WERI-Rb-1 (cell line): ENCODE measurements around the gene CUTA.

ENCODE experiments used
- DNase-seq: peaks from one replicate; pipeline ENCODE4 v3.0.0-alpha.2; 2020
- H3K27ac ChIP-seq: fragments of 250-450 bp; sonication (Bioruptor Pico); 2 replicates; pipeline ENCODE4 v1.5.1; 2020; ENCODE audit warnings: mild to moderate bottlenecking, moderate library complexity
- H3K27me3 ChIP-seq: fragments of 250-450 bp; sonication (Bioruptor Pico); 2 replicates; pipeline ENCODE4 v1.5.1; 2021; ENCODE audit warnings: mild to moderate bottlenecking, low read depth, moderate library complexity; ENCODE audit not compliant: insufficient read depth, severe bottlenecking
- H3K36me3 ChIP-seq: fragments of 250-450 bp; sonication (Bioruptor Pico); 2 replicates; pipeline ENCODE4 v1.5.1; 2020; ENCODE audit warnings: mild to moderate bottlenecking, moderate library complexity
- H3K4me3 ChIP-seq: 2 replicates; pipeline ENCODE4 v1.5.1; 2011; ENCODE audit warnings: low read depth, mild to moderate bottlenecking, control low read depth, low read length
- H3K9me3 ChIP-seq: fragments of 250-450 bp; sonication (Bioruptor Pico); 2 replicates; pipeline ENCODE4 v1.5.1; 2021; ENCODE audit warnings: mild to moderate bottlenecking, moderate library complexity; ENCODE audit not compliant: severe bottlenecking
- TF ChIP-seq, protein P1 (sequence below): IDR thresholded peaks from 2 replicates; pipeline ENCODE4 v1.5.1; 2011; ENCODE audit warnings: low read depth, mild to moderate bottlenecking, control low read depth, inconsistent platforms, low read length

The CUTA gene

DNA sequence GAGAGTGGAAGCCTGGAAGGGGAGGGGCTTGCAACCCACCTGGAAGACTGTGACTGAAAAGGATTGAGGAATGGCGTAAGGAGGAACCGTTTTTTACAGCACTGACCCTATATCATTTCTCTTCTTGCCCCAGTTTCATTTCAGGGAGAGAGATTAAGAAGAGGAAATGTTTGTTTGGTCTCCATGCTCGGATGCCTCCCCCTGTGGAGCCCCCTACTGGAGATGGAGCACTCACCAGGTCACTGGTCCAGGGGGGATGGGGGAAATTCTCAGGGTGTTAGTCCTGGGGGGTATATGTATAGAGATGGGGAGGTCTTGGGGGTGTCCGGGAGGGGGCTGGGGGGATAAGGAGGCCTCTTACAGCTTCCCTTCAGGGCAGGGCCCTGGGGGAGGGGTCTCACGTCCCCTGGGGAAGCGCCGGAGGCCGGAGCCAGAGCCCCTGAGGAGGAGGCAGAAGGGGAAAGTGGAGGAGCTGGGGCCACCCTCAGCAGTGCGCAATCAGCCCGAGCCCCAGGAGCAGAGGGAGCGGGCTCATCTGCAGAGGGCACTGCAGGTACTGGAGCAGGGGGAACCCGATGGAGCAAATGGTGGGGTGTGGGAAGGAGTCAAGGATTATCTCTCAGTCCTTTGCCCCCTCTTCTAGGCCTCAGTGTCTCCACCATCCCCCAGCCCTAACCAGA lies 3.2 kb downstream of the CUTA start:
- Histone ChIP-seq H3K4me3 (no peak overlapping the region), H3K36me3 (peaks cover 53% of the 10 kb centered on the region), H3K9me3 (no peaks in the 10 kb centered on the region), H3K27ac (no peak overlapping the region), H3K27me3 (no peaks in the 10 kb centered on the region)
- TF ChIP-seq, protein P1, sequence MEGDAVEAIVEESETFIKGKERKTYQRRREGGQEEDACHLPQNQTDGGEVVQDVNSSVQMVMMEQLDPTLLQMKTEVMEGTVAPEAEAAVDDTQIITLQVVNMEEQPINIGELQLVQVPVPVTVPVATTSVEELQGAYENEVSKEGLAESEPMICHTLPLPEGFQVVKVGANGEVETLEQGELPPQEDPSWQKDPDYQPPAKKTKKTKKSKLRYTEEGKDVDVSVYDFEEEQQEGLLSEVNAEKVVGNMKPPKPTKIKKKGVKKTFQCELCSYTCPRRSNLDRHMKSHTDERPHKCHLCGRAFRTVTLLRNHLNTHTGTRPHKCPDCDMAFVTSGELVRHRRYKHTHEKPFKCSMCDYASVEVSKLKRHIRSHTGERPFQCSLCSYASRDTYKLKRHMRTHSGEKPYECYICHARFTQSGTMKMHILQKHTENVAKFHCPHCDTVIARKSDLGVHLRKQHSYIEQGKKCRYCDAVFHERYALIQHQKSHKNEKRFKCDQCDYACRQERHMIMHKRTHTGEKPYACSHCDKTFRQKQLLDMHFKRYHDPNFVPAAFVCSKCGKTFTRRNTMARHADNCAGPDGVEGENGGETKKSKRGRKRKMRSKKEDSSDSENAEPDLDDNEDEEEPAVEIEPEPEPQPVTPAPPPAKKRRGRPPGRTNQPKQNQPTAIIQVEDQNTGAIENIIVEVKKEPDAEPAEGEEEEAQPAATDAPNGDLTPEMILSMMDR = peak; percentile 78
- DNase-seq = peak; percentile 75

DNA sequence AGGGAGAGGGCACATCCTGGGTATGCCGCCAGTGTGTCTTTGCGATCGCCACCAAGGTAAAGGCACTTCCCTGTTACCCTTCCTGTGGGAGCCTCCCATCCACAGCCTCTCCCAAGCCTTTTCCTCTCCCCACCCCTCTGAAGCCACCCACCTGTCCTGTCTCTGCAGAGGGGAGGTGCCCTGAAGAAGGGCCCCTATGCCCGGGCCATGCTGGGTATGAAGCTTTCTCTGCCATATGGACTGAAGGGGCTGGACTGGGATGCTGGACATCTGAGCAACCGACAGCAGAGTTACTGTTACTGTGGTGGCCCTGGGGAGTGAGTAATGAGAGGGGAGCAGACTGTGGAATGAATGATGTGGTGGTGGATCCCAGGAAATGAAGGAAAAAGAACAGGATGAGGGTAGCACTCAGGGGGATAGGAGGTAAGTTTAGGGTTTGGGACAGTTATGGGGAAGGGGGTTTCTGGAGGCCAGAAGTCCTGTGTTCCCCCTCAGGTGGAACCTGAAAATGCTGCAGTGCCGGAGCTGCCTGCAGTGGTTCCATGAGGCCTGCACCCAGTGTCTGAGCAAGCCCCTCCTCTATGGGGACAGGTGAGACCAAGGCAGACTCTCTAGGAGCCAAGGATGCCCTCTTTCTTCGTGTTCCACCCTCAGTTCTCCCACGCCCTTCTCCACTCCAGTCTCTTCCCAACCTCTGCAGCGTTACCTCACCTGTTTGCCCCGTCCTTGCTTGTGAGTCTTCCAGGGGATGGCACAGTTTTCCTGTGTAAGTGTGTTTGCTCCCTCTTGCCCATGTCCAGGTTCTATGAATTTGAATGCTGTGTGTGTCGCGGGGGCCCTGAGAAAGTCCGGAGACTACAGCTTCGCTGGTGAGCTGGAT lies 4.4 kb downstream of the CUTA start:
- TF ChIP-seq, protein P1 = no peak
- no peaks in the 10 kb centered on the region for H3K9me3 ChIP-seq
- H3K27me3 ChIP-seq = no peaks in the 10 kb centered on the region
- H3K4me3 ChIP-seq = no peak overlapping the region
- no peak for DNase-seq
- H3K27ac ChIP-seq = no peak overlapping the region
- peaks cover 62% of the 10 kb centered on the region for H3K36me3 ChIP-seq

GRCh38 chr6:33412140-33413009 lies 5.5 kb downstream of the CUTA start:
- H3K27ac ChIP-seq = peak overlapping the region; percentile 4; the same call in 1 of the 2 replicates
- H3K9me3 ChIP-seq = no peaks in the 10 kb centered on the region
- H3K36me3 ChIP-seq = peaks cover 72% of the 10 kb centered on the region
- H3K4me3 ChIP-seq = no peak overlapping the region
- no peaks in the 10 kb centered on the region for H3K27me3 ChIP-seq
- TF ChIP-seq, protein P1 = no peak
- no peak for DNase-seq

- Histone ChIP-seq H3K9me3 (no peaks in the 10 kb centered on the region), H3K36me3 (peaks cover 72% of the 10 kb centered on the region), H3K4me3 (peak overlapping the region; percentile 62), H3K27ac (peak overlapping the region; percentile 97), H3K27me3 (no peaks in the 10 kb centered on the region)
- TF ChIP-seq, protein P1 = no peak
- DNase-seq = no peak
Observed at GRCh38 chr6:33411632-33412005, 6.3 kb downstream of the CUTA start.

DNA sequence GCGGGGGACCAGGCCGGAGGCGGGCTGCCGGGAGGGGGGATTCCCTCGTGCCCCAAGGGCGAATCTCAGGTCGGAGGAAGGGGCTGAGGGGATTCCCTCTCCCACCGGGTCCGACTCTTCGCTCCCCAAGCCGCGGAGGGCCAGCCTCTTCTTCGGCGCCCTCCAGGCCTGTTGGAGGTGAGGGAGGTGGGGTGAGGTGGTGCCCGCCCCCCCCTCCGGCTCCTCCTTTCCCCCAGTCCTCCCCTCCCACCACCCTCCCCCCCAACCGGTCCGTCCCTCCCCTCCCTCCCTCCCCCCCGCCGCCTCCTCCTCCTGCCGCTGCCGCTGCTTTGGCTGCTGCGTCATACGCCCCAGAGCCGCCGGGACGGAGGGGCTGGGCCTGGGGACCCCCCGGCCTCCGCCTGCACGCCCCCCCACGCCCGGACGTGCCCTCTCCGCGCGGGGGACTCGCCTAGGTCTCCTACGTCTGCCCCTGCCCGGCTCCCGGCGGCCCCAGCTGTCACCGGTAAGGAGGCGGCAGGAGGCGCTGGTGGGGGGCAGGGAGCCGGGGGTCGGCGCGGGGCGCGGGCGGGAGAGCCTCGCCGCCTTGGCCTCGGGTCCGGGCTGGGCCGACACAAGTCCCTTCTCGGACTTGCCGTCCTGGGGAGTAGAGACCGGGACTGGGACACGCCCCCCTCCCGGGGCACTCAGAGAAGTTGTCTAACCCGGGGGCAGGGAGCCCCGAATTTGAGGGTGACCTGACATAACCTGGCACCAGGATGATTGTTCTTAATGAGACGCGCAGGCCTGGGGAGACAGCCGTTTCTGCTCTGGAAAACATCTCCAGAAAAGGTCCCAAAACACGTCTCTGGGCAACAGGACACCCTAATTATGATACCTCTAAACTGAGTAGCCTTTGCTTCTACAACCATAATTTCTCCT lies 6.9 kb downstream of the CUTA start, which contains the start of gene PHF1:
PHF1 (plus strand) TSS at position 304 of the 921 bp plus-strand sequence. CDS start 1,250 bp downstream, outside the sequence.
- peaks cover 72% of the 10 kb centered on the region for H3K36me3 ChIP-seq
- peak within 1 kb of the TSS; percentile 62 for H3K4me3 ChIP-seq
- DNase-seq = peak; percentile 88
- H3K27ac ChIP-seq = peak within 1 kb of the TSS; percentile 97
- no peaks in the 10 kb centered on the region for H3K9me3 ChIP-seq
- TF ChIP-seq, protein P1 = no peak; the same call in 1 of the 2 replicates
- H3K27me3 ChIP-seq = no peaks in the 10 kb centered on the region
